GM12878 (cell line): ENCODE measurements around the gene CDKN2A.

Experiments used
- HDAC6 ChIP-seq: fragments of 200-600 bp; sonication (generic); IDR thresholded peaks from one replicate; pipeline ENCODE4 v1.8.0; 2017; ENCODE audit warnings: antibody characterized with exemption; ENCODE audit not compliant: unreplicated experiment
- JUND ChIP-seq: IDR thresholded peaks from 2 replicates; pipeline ENCODE4 v1.6.1; 2012; ENCODE audit warnings: low read depth, mild to moderate bottlenecking, low read length, improper control_type of control experiment, moderate library complexity
- SUPT20H ChIP-seq: IDR thresholded peaks from 2 replicates; pipeline ENCODE4 v1.6.1; 2011; ENCODE audit warnings: low read depth, mild to moderate bottlenecking, low read length, moderate library complexity, borderline replicate concordance; ENCODE audit not compliant: control insufficient read depth
- YY1 ChIP-seq: IDR thresholded peaks from 2 replicates; pipeline ENCODE4 v1.6.1; 2011; ENCODE audit warnings: low read depth, mild to moderate bottlenecking, low read length
- ZNF207 ChIP-seq: fragments of 450-650 bp; IDR thresholded peaks from 2 replicates; pipeline ENCODE4 v1.6.1; 2014; ENCODE audit warnings: antibody characterized with exemption, mild to moderate bottlenecking, borderline replicate concordance
- TF ChIP-seq, protein P1 (sequence below): fragments of 450-650 bp; IDR thresholded peaks from 2 replicates; pipeline ENCODE4 v1.6.1; 2017; ENCODE audit warnings: mild to moderate bottlenecking
- TF ChIP-seq, protein P2 (sequence below): IDR thresholded peaks from 2 replicates; pipeline ENCODE4 v1.6.1; 2012; ENCODE audit warnings: low read depth, low read length, improper control_type of control experiment
- TF ChIP-seq, protein P3 (sequence below), 3 experiments: IDR thresholded peaks in 2 of 3; conservative IDR thresholded peaks in 1 of 3; 2 replicates each; pipeline ENCODE4 v1.5.1; 2011; ENCODE audit warnings: low read depth in 3 of 3, low read length in 3 of 3, mild to moderate bottlenecking in 3 of 3, control low read depth in 2 of 3, moderate library complexity in 2 of 3, inconsistent platforms in 1 of 3, mixed read lengths in 1 of 3; ENCODE audit not compliant: control insufficient read depth in 2 of 3, insufficient read depth in 1 of 3; ENCODE audit errors: extremely low read depth in 1 of 3
- TF ChIP-seq, protein P4 (sequence below): IDR thresholded peaks from 2 replicates; pipeline ENCODE4 v1.6.1; 2012; ENCODE audit warnings: low read depth, low read length, improper control_type of control experiment
- TF ChIP-seq, protein P5 (sequence below): IDR thresholded peaks from 2 replicates; pipeline ENCODE4 v1.6.1; 2011; ENCODE audit warnings: low read depth, low read length, improper control_type of control experiment, borderline replicate concordance

DNA sequence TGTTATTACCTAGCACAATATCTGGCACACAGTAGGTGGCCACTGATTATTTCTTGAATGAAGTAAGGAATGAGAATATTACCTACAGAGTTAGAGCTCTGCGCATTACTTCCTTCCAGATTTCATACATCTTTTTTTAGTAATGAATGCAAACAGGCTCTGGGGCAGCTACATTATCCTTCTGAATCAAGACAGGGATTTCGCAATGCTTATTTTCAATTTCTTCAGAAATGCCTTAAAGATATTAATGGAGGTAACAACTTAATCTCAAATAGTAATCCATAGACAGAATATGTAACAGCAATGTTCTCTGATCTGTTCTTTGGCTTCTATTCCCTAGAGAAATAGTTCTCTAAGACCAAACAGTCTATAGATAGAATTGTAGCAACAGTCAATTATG lies 32.6 kb downstream of the CDKN2A start:
- TF ChIP-seq ZNF207 (no peak), YY1 (no peak), JUND (no peak), SUPT20H (no peak), HDAC6 (no peak)
- TF ChIP-seq, protein P1, sequence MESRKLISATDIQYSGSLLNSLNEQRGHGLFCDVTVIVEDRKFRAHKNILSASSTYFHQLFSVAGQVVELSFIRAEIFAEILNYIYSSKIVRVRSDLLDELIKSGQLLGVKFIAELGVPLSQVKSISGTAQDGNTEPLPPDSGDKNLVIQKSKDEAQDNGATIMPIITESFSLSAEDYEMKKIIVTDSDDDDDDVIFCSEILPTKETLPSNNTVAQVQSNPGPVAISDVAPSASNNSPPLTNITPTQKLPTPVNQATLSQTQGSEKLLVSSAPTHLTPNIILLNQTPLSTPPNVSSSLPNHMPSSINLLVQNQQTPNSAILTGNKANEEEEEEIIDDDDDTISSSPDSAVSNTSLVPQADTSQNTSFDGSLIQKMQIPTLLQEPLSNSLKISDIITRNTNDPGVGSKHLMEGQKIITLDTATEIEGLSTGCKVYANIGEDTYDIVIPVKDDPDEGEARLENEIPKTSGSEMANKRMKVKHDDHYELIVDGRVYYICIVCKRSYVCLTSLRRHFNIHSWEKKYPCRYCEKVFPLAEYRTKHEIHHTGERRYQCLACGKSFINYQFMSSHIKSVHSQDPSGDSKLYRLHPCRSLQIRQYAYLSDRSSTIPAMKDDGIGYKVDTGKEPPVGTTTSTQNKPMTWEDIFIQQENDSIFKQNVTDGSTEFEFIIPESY: no peak
- TF ChIP-seq, protein P2, sequence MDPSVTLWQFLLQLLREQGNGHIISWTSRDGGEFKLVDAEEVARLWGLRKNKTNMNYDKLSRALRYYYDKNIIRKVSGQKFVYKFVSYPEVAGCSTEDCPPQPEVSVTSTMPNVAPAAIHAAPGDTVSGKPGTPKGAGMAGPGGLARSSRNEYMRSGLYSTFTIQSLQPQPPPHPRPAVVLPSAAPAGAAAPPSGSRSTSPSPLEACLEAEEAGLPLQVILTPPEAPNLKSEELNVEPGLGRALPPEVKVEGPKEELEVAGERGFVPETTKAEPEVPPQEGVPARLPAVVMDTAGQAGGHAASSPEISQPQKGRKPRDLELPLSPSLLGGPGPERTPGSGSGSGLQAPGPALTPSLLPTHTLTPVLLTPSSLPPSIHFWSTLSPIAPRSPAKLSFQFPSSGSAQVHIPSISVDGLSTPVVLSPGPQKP: no peak
- TF ChIP-seq, protein P3, sequence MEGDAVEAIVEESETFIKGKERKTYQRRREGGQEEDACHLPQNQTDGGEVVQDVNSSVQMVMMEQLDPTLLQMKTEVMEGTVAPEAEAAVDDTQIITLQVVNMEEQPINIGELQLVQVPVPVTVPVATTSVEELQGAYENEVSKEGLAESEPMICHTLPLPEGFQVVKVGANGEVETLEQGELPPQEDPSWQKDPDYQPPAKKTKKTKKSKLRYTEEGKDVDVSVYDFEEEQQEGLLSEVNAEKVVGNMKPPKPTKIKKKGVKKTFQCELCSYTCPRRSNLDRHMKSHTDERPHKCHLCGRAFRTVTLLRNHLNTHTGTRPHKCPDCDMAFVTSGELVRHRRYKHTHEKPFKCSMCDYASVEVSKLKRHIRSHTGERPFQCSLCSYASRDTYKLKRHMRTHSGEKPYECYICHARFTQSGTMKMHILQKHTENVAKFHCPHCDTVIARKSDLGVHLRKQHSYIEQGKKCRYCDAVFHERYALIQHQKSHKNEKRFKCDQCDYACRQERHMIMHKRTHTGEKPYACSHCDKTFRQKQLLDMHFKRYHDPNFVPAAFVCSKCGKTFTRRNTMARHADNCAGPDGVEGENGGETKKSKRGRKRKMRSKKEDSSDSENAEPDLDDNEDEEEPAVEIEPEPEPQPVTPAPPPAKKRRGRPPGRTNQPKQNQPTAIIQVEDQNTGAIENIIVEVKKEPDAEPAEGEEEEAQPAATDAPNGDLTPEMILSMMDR (IDR thresholded peaks at IDR 0.05 in 2 of 3, conservative IDR thresholded peaks at IDR 0.05 in 1 of 3; ENCODE audit: control insufficient read depth in 2 of 3, extremely low read depth in 1 of 3, insufficient read depth in 1 of 3, low read depth in 3 of 3, low read length in 3 of 3): no peak
- TF ChIP-seq, protein P4, sequence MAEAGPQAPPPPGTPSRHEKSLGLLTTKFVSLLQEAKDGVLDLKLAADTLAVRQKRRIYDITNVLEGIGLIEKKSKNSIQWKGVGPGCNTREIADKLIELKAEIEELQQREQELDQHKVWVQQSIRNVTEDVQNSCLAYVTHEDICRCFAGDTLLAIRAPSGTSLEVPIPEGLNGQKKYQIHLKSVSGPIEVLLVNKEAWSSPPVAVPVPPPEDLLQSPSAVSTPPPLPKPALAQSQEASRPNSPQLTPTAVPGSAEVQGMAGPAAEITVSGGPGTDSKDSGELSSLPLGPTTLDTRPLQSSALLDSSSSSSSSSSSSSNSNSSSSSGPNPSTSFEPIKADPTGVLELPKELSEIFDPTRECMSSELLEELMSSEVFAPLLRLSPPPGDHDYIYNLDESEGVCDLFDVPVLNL: no peak
- TF ChIP-seq, protein P5, sequence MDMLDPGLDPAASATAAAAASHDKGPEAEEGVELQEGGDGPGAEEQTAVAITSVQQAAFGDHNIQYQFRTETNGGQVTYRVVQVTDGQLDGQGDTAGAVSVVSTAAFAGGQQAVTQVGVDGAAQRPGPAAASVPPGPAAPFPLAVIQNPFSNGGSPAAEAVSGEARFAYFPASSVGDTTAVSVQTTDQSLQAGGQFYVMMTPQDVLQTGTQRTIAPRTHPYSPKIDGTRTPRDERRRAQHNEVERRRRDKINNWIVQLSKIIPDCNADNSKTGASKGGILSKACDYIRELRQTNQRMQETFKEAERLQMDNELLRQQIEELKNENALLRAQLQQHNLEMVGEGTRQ: no peak
